Measurements from ENCODE around the gene SCEL.

DNA sequence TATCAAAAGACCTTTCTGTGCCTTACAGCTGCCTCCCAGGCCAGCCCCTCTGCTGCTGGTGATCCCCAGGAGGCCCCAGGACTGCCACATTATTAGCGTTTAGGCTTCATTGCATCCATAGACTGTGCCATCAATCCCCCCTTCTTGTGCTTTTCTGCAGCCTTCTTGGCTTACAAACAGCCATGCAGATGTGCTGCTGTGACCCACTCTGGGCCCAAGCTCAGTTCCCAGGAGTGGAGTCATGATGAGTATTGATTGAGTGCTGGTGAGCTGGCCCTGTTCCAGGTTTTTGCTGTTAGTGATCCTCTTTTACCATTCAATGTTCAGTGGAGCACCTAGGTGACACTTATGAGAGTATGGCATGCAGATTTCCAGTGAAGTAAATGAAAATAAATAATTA, 102.1 kb downstream of the SCEL start:
- TF ChIP-seq, protein P1, sequence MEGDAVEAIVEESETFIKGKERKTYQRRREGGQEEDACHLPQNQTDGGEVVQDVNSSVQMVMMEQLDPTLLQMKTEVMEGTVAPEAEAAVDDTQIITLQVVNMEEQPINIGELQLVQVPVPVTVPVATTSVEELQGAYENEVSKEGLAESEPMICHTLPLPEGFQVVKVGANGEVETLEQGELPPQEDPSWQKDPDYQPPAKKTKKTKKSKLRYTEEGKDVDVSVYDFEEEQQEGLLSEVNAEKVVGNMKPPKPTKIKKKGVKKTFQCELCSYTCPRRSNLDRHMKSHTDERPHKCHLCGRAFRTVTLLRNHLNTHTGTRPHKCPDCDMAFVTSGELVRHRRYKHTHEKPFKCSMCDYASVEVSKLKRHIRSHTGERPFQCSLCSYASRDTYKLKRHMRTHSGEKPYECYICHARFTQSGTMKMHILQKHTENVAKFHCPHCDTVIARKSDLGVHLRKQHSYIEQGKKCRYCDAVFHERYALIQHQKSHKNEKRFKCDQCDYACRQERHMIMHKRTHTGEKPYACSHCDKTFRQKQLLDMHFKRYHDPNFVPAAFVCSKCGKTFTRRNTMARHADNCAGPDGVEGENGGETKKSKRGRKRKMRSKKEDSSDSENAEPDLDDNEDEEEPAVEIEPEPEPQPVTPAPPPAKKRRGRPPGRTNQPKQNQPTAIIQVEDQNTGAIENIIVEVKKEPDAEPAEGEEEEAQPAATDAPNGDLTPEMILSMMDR (IDR thresholded peaks at IDR 0.05; ENCODE audit: low read length), result no peak
- no peak for TF ChIP-seq EZH2 (IDR thresholded peaks at IDR 0.05; ENCODE audit: borderline replicate concordance, low read length)
